Calu3 (cell line): Measurements from ENCODE around the gene HIKESHI. TPM values are rescaled to one million over a fixed set of nuclear protein-coding genes. Genes with fewer than 3 reads are reported as not detected.
A peak's percentile ranks its signal among the peaks of the same experiment; 100 is the strongest.
"Not testable (repeated sequence)": the region's sequence is repeated elsewhere in the genome, so short reads cannot be mapped to it uniquely, and the experiment has no call there.

Experiments
- BruUV-seq: library from RNA; stranded (reverse); fragments of 400-500 nt; replicated peaks from 2 replicates; lab custom pipeline; 2021; lab: Mats Ljungman, UMichigan
- CTCF ChIA-PET: fragments of 300-600 bp; sonication (Branson Sonifier 250); formaldehyde crosslinking; loops from one replicate; lab custom pipeline; 2022; ENCODE audit warnings: antibody characterized with exemption; lab: Charles Lee
- DNase-seq: peaks from one replicate; pipeline ENCODE4 v3.0.0; 2022
- H3K27ac Mint-ChIP-seq: one replicate; pipeline ENCODE4 v1.8.0; 2022; ENCODE audit warnings: mixed read lengths; ENCODE audit not compliant: unreplicated experiment
- H3K27me3 Mint-ChIP-seq: one replicate; pipeline ENCODE4 v1.8.0; 2022; ENCODE audit warnings: mixed read lengths; ENCODE audit not compliant: unreplicated experiment
- H3K36me3 Mint-ChIP-seq: one replicate; pipeline ENCODE4 v1.8.0; 2022; ENCODE audit warnings: mild to moderate bottlenecking, moderate library complexity, mixed read lengths; ENCODE audit not compliant: insufficient read depth, unreplicated experiment
- H3K4me1 Mint-ChIP-seq: one replicate; pipeline ENCODE4 v1.8.0; 2022; ENCODE audit warnings: mild to moderate bottlenecking, low read depth, mixed read lengths; ENCODE audit not compliant: unreplicated experiment
- H3K4me3 Mint-ChIP-seq: one replicate; pipeline ENCODE4 v1.8.0; 2022; ENCODE audit warnings: mild to moderate bottlenecking, low read depth, moderate library complexity, mixed read lengths; ENCODE audit not compliant: unreplicated experiment
- H3K9me3 Mint-ChIP-seq: one replicate; pipeline ENCODE4 v1.8.0; 2022; ENCODE audit warnings: low read depth, mixed read lengths; ENCODE audit not compliant: unreplicated experiment
- CTCF ChIP-seq: fragments of 200-600 bp; IDR thresholded peaks from one replicate; pipeline ENCODE4 v1.8.0; 2022; ENCODE audit warnings: antibody characterized with exemption; ENCODE audit not compliant: unreplicated experiment
- intact Hi-C: fragments of 100-400 bp; cut with micrococcal nuclease; formaldehyde crosslinking; loops from one replicate; pipeline ENCODE4 v1.10.0; 2022; ENCODE audit not compliant: unreplicated experiment
- total RNA-seq: library from RNA; stranded (reverse); gene quantifications from 2 replicates; pipeline ENCODE4 v1.2.3, GENCODE V29; 2022

Gene HIKESHI
- total RNA-seq, 1 experiment from 2014 or later = 22.9 TPM

- Mint-ChIP-seq H3K36me3 (no peaks in the 10 kb centered on the region), H3K27ac (no peak overlapping the region), H3K4me3 (no peak overlapping the region), H3K4me1 (no peaks in the 10 kb centered on the region), H3K9me3 (no peaks in the 10 kb centered on the region), H3K27me3 (no peaks in the 10 kb centered on the region)
- no peak for TF ChIP-seq CTCF
- DNase-seq = no peak
- CTCF ChIA-PET = no interaction called here
- intact Hi-C loops = no loop called here
- no TSS peak for BruUV-seq
These were observed 14.6 kb upstream of the HIKESHI start for GRCh38 chr11:86287468-86287796.

- CTCF ChIA-PET = no interaction called here
- H3K9me3 Mint-ChIP-seq = no peaks in the 10 kb centered on the region
- no peak overlapping the region for H3K27ac Mint-ChIP-seq
- no TSS peak for BruUV-seq
- no peaks in the 10 kb centered on the region for H3K4me1 Mint-ChIP-seq
- no peak overlapping the region for H3K4me3 Mint-ChIP-seq
- H3K36me3 Mint-ChIP-seq = no peaks in the 10 kb centered on the region
- no peak for TF ChIP-seq CTCF
- intact Hi-C loops = no loop called here
- H3K27me3 Mint-ChIP-seq = no peaks in the 10 kb centered on the region
- no peak for DNase-seq
These were observed 13.1 kb upstream of the HIKESHI start for GRCh38 chr11:86288776-86289507.

GRCh38 chr11:86289508-86290280 is 12.3 kb upstream of the HIKESHI start:
- H3K4me3 Mint-ChIP-seq, H3K9me3 Mint-ChIP-seq, CTCF ChIA-PET, H3K36me3 Mint-ChIP-seq, DNase-seq, BruUV-seq, H3K4me1 Mint-ChIP-seq, H3K27me3 Mint-ChIP-seq, H3K27ac Mint-ChIP-seq, intact Hi-C loops: not testable (repeated sequence)

- CTCF ChIA-PET = interaction anchor here (0.7 kb wide), 1 partner anchor 42 kb away, joined by 8 read pairs; no protein-coding TSS in a partner anchor
- H3K27me3 Mint-ChIP-seq = peaks cover 11% of the 10 kb centered on the region
These were observed 10.4 kb upstream of the HIKESHI start for GRCh38 chr11:86291466-86292262.

More at GRCh38 chr11:86291466-86292262, 10.4 kb upstream of the HIKESHI start:
- peak; percentile 68 for TF ChIP-seq CTCF
- BruUV-seq = no TSS peak
- H3K4me1 Mint-ChIP-seq = no peaks in the 10 kb centered on the region
- DNase-seq = peak; percentile 62
- intact Hi-C loops = loop anchor here (2.0 kb wide), 1 partner anchor 351 kb away; no protein-coding TSS in a partner anchor
- no peaks in the 10 kb centered on the region for H3K9me3 Mint-ChIP-seq
- no peak overlapping the region for H3K27ac Mint-ChIP-seq
- no peak overlapping the region for H3K4me3 Mint-ChIP-seq
- no peaks in the 10 kb centered on the region for H3K36me3 Mint-ChIP-seq
